AG08395 (cell line): Measurements from ENCODE around the gene KRTAP10-8.
"Not testable (repeated sequence)": the region's sequence is repeated elsewhere in the genome, so short reads cannot be mapped to it uniquely, and the experiment has no call there.

ENCODE experiments used
- DNase-seq: peaks from one replicate; pipeline ENCODE4 v3.0.0; 2012; ENCODE audit warnings: mixed read lengths, low spot score

The KRTAP10-8 gene

DNA sequence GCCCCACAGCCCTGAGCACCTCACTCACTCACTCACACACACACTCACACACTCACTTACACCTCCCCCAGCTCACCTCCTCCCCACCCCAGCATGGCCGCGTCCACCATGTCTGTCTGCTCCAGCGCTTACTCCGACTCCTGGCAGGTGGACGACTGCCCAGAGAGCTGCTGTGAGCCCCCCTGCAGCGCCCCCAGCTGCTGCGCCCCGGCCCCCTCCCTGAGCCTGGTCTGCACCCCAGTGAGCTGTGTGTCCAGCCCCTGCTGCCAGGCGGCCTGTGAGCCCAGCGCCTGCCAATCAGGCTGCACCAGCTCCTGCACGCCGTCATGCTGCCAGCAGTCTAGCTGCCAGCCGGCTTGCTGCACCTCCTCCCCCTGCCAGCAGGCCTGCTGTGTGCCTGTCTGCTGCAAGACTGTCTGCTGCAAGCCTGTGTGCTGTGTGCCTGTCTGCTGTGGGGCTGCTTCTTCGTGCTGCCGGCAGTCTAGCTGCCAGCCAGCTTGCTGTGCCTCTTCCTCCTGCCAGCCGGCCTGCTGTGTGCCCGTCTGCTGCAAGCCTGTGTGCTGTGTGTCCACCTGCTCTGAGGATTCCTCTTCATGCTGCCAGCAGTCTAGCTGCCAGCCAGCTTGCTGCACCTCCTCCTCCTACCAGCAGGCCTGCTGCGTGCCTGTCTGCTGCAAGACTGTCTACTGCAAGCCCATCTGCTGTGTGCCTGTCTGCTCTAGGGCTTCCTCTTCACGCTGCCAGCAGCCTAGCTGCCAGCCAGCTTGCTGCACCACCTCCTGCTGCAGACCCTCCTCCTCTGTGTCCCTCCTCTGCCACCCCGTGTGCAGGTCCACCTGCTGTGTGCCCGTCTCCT is 34.7 kb downstream of the KRTAP10-8 start, which contains the start of gene KRTAP10-11:
Gene KRTAP10-11 (plus strand): TSS at position 49 of the 856 bp plus-strand sequence. CDS start 45 bp downstream, at position 94.
- DNase-seq, result not testable (repeated sequence)

DNA sequence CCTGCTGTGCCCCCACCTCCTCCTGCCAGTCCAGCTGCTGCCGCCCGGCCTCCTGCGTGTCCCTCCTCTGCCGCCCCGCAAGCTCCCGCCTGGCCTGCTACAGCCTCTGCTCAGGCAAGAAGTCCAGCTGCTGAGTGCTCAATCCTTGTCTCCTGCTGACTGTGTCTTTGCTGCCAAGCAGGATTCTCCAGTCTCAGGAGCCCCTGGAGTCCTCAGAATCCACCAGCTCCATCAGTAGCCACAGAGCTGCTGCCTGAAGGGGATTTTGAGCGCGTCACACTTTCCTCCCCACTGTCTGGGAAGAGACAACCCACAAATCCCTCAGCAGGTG is 35.3 kb downstream of the KRTAP10-8 start:
- DNase-seq, result no peak

DNA sequence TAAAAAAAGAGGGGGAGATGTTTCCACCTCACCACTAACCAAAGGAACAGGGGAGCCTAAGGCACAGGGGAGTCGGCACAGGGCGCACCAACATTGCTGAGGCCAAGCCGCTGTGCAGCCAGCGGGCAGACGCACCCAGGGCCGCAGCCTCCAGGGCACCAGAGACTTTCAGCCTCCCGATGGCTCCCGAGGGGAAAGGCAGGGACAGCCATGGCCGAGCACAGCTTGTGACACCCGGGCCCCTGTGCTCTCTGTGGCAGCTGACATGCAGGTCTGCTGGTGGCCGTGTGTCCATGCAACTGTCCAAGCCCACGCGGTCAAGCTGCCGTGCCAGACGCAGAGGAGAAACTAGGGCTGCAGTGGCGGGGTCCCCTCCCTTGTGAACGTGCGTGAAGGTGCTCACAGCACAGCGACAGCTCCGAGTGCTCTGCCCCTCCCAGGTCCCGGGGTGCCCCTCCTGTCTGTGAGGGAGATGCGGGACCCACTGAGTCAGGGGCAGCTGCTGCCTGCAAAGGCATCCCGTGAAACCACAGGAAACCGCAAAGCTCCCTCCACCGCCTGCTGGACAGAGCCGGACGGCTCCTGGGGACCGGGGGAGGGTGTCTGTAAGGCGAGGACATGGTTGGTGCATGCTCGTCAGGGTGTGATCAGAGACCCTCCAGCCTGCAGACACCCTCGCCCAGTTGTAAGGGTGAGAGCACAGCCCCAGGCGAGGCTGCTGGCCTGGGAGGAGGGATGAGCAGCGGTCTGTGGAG is 36.9 kb downstream of the KRTAP10-8 start:
- no peak for DNase-seq

DNA sequence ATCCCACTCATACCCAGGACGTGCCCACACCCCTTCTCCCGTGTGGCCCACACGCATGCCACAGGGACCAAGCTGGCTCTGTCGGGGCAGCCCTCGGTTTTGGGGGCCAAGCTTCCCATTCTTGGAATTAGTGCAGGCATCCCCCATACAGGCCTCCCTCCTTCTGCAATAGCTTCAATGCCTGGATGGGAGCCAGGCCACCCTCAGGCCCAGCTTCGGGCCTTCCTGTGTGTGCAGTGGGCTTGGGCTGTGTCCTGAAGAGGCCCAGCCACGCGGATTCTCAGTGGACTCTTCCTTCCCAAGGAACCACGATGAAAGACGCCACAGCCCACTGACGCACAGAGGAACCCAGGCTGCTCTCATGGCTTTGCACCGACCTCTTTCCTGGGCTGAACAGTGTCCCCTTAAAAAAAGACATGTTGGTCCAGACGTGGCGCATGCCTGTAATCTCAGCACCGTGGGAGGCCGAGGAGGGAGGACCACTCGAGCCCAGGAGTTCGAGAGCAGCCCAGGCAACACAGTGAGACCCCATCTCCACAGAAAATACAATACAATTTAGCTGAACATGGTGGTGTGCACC is 37.7 kb downstream of the KRTAP10-8 start:
- DNase-seq, result no peak

DNA sequence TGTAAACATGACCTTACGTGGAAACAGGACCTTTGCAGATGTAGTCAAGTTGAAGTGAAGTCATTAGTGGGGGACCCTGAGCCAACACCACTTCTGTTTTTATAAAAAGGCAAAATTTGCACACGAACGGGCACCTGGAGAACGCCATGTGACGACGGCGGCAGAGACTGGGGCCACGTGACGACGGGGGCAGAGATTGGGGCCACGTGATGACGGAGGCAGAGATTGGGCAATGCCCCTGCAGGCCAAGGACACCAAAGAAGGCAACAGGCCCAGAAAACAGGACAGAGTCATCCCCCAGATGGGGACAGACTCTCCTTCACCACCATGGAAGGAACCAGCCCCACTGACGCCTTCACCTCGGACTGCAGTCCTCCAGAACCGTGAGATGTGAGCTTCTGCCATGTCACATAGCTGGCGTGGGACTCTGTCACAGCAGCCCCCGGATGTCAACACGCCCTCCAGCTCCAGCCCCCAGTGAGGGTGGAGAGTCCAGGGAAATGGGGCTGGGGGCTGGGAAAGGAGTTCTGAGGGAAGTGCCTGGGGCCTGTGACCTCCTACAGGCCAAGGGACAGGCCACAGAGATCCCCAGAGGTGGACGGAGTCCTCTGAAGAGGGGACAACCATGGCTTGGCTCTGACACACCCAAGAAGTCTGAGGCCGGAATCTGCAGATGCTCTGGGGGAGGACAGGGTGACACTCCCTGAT is 38.5 kb downstream of the KRTAP10-8 start:
- no peak for DNase-seq

DNA sequence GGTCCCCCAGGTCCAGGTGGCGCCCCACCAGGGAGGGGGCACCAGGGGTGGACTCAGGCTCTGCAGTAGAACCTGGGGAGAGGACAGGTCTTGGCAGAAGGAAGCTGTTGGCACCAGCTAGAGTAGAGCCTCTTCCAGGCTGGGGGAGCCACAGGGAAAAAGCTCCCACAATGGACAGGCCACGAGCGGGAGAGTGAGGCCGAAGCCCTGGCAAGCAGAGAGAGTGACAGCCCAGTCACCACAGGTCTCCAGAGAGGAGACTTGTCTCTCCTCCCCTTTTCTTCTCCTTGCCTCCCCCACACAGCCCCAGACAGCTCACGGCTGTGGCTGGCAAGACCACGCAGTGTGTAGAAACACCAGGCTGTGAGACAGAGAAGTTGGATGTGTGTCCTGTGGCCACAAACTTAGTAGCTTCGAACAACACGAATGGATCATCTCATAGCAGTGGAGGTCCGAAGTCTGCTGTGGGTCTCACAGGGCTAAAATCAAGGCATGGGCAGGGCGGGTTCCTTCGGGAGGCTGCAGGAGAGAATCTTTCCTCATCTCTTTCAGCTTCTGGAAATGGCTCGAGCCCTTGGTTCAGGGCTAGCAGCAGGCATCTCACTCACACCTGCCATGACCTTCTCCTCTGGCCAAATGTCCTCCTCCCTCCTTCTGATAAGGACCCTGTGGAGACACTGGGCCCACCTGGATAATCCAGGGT is 39.2 kb downstream of the KRTAP10-8 start:
- no peak for DNase-seq

DNA sequence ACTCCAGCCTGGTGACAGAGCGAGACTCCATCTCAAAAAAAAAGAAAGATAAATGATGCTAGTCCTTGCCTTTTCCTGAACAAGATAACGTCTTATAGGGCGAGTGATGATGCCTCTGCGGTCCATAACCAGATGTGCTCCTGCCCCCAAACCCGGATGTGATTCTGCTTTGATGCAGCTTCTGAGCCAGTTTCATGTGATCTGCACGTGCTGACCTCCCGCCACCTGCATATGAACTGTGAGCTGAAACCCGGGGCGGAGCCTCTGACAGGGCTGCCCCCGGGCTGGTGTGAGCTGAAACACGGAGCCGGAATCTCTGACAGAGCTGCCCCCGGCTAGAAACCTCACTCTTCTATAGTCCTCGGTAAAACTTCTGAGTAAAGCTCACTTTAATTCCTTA is 41.2 kb downstream of the KRTAP10-8 start:
- no peak for DNase-seq

DNA sequence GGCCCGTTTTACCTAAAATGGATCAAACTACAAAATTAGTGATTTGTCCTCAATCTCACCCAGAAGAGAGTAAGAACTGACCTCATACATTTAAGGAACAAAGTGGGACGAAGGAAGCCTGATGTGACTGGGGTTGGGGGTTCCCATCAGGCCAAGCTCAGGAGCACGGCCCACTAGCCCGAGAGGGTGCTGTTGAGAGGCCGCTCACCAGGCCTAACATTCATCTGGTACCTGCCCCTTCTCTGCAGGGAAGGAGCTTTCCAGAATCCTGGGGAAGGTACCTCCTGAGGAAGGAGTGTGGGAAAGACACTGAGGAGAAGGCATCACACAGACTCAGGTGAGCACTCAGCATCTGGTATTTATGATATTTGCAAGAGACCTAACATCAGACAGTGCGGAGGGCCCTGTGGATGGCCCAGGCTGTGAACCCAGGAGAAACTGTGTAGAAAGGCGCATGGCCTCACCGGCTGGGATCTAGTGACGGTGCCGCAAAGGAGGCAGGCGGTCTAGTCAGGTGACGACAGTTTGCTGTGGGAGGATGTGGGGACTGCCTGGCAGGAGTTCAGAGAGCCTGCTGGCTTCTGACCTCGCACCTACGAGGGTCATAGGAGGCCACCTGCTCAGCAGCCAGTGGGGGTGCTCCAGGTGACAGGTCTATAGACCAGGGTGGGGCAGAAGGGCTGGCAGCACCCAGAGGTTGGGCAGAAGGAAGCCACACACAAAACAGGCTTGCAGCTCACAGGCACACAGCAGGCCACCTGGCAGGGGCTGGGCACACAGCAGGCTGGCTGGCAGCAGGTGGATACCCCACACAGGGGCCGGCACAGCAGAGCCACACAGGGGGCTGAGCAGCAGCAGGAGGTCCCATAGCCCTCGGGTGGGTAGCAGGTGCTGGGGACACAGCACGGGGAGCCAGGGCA is 42.0 kb downstream of the KRTAP10-8 start:
- DNase-seq, result no peak

DNA sequence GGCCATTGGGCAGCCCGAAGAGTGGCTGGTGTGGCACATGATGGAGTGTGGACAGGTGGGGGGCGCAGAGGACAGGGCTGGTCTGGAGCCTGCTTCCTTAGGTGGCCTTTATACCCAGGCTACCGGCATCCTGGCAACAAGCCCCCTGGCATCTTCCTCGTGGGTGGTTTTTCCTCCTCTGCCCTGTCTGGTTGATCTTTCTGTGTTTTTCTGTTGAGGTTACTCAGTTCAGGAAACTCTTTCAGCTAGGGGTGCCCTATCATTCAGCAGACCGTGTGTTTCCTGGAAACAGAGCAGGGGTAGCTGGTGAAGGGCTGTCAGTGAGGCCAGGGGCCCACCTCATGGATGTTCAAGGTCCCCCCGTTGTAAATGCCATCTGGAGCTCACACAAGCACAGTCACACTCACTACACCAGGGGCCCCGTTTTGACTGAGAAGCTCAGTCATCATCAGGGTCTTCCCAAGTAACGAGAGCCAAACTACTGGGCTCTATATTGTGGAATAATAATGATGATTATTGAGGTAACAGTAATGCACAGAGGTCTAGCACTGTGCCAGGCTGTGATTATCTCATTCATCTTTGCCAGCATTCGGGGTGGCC is 42.8 kb downstream of the KRTAP10-8 start, which contains the start of gene KRTAP12-4:
Gene KRTAP12-4 (minus strand): TSS at position 84 of the 600 bp plus-strand sequence. CDS start 45 bp downstream, at position 39.
- no peak for DNase-seq

DNA sequence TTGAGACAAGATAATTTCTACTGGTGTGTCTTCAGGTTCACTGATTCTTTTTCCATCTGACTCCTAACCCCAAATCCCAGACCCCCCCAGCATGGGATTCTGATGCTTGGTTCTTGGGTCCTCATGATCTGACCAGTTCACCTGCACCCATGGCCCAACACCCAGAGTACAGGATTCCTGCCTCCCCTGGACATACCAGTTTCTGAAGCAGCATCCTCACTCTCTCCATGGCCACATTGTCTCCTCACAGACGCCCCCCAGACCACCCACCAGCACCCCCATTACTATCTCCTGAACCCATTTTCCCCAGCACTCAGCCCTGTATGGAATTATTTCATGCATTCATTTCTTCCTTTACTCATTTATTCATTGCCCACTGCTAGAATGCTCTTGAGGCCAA is 45.0 kb downstream of the KRTAP10-8 start:
- no peak for DNase-seq

DNA sequence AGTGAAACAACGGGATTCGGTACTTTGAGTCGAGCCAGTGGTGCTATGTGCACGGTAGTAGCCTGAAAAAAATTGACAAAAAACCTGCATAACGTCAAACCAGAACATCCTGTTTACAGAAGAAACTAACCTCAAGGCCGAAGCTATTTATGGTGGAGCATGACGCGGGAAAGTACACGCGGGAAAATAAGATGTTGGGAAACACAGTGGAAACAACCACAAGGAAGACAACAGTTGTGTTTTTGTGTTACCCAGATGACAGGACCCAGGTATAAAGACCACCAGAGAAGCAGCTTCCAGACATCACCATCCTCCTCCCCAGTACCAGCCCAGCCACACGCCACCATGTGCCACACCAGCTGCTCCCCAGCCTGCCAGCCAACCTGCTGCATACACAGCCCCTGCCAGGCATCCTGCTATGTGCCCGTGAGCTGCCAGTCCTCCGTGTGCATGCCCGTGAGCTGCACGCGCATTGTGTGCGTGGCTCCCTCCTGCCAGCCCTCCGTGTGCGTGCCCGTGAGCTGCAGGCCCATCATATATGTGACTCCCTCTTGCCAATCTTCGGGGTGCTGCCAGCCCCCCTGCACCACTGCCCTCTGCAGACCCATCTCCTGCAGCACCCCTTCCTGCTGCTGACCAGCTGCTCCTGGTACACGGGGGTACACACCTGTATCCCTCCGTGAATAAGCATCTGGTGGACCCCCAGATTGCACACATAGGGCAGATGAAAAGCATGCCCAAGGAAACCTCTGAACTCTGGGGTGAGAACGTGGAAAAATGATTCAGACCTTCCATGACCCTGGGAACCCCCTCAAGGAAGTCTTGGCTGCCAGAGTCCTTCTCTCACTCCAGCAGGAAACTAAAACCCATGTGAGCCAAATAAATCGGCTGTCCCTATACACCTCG is 46.0 kb downstream of the KRTAP10-8 start, which contains the start of gene KRTAP12-3:
Gene KRTAP12-3 (plus strand): TSS at position 298 of the 906 bp plus-strand sequence. CDS start 48 bp downstream, at position 346.
- no peak for DNase-seq

DNA sequence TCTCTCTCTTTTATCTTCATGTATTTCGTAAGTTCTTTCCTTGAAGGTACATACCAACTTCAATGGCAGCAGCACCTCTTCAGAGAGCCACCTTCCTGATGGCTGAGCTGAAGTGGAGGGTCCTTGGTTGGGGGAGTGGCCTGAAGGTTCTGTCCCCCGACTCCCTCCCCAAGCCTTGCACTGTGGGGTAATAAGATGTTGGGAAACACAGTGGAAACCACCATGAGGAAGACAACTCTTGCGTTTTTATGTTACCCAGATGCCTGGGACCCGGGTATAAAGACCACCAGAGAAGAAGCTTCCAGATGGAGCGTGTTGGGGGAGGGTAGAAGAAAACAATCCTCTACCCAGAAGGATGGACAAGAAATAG is 46.6 kb downstream of the KRTAP10-8 start:
- DNase-seq, result no peak

DNA sequence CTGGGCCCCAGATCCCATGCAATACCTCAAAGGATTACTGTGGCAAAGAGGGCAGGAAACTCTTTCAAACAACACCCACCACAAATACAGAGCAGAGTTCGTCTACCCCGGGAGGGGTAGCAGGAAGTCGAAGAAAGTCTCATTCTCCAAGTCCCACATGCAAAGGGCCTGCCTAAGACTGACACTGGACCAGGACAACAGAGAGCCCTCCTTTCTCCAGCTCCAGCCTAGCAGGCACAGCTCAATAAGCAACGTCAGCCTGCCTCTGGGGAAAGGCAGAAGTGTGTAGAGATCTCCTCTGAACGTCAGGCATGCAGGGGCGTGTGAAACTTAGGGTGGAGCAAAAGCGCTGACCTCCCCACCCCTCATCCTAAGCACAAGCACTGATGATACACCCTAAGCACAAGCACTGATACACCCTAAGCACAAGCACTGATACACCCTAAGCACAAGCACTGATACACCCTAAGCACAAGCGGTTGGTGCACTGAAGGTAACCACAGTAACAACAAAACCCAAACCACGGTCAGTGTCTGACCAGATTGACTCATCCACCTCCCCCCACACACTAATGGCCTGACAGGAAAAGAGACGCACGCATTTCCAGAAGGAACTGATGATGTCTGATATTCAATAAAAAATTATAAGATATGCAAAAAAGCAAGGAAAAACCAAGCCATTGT is 47.2 kb downstream of the KRTAP10-8 start:
- no peak for DNase-seq

DNA sequence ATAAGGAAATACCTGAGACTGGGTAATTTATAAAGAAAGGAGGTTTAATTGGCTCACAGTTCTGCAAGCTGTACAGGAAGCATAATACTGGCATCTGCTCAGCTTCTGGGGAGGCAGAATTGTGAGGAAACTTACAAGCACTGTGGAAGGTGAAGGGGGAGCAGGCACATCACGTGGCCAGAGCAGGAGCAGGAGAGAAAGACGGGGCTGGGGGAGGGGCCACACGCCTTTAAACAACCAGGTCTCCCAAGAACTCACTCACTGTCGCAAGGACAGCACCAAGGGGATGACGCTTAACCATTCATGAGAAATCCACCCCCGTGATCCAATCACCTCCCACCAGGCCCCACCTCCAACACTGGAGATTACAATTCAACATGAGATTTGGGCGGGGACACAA is 49.7 kb downstream of the KRTAP10-8 start:
- not testable (repeated sequence) for DNase-seq
